CD8-positive, alpha-beta memory T cell (primary cell): Measurements from ENCODE around the gene CCDC68. TPM values are rescaled to one million over a fixed set of nuclear protein-coding genes. Genes with fewer than 3 reads are reported as not detected.

Source experiments
- CTCF ChIA-PET: fragments of 350-600 bp; sonication (Branson Sonifier 250); formaldehyde crosslinking; loops from one replicate; lab custom pipeline; 2021; ENCODE audit warnings: antibody characterized with exemption; lab: Charles Lee
- POLR2A ChIA-PET: fragments of 350-600 bp; sonication (Branson Sonifier 250); formaldehyde crosslinking; loops from one replicate; lab custom pipeline; 2021; ENCODE audit warnings: antibody characterized with exemption; lab: Charles Lee
- DNase-seq, 5 donors: peaks; one replicate each; pipeline versions ENCODE4 v3.0.0 to v3.0.0-alpha.2; 2020 to 2022; ENCODE audit warnings: mixed read lengths in 1 of 5
- H3K27ac ChIP-seq: one replicate; pipeline ENCODE4 v1.7.0; 2013; ENCODE audit warnings: low read depth, mild to moderate bottlenecking, low read length, moderate library complexity
- H3K27me3 ChIP-seq: 2 replicates; pipeline ENCODE4 v1.7.0; 2013; ENCODE audit warnings: low read length, mild to moderate bottlenecking; ENCODE audit not compliant: insufficient read depth, poor library complexity, severe bottlenecking
- H3K36me3 ChIP-seq: 2 replicates; pipeline ENCODE4 v1.7.0; 2013; ENCODE audit warnings: mild to moderate bottlenecking, low read length, moderate library complexity; ENCODE audit not compliant: insufficient read depth
- H3K4me1 ChIP-seq: 2 replicates; pipeline ENCODE4 v1.7.0; 2013; ENCODE audit warnings: mild to moderate bottlenecking, low read length, moderate library complexity; ENCODE audit not compliant: insufficient read depth
- H3K4me3 ChIP-seq: 2 replicates; pipeline ENCODE4 v1.7.0; 2013; ENCODE audit warnings: mild to moderate bottlenecking, low read length
- H3K9me3 ChIP-seq: 2 replicates; pipeline ENCODE4 v1.7.0; 2013; ENCODE audit warnings: mild to moderate bottlenecking, low read length
- H3K27ac Mint-ChIP-seq, 8 donors: one replicate each; pipeline ENCODE4 v1.8.0; 2020 to 2021; ENCODE audit warnings: mixed read lengths in 8 of 8, mild to moderate bottlenecking in 6 of 8, inconsistent platforms in 3 of 8, moderate library complexity in 3 of 8
- H3K27me3 Mint-ChIP-seq, 2 donors: one replicate each; pipeline ENCODE4 v1.8.0; 2020 to 2021; ENCODE audit warnings: mixed read lengths in 2 of 2, mild to moderate bottlenecking in 1 of 2, moderate library complexity in 1 of 2
- H3K36me3 Mint-ChIP-seq, 3 donors: one replicate each; pipeline ENCODE4 v1.8.0; 2020 to 2021; ENCODE audit warnings: mixed read lengths in 3 of 3, inconsistent platforms in 1 of 3, mild to moderate bottlenecking in 1 of 3
- H3K4me1 Mint-ChIP-seq, 3 donors: one replicate each; pipeline ENCODE4 v1.8.0; 2020 to 2021; ENCODE audit warnings: mixed read lengths in 3 of 3, inconsistent platforms in 1 of 3, mild to moderate bottlenecking in 1 of 3
- H3K4me3 Mint-ChIP-seq, 7 donors: one replicate each; pipeline ENCODE4 v1.8.0; 2020 to 2021; ENCODE audit warnings: mixed read lengths in 7 of 7, mild to moderate bottlenecking in 6 of 7, moderate library complexity in 4 of 7, inconsistent platforms in 2 of 7
- H3K9me3 Mint-ChIP-seq, 5 donors: one replicate each; pipeline ENCODE4 v1.8.0; 2020 to 2022; ENCODE audit warnings: mixed read lengths in 5 of 5, mild to moderate bottlenecking in 3 of 5, moderate library complexity in 2 of 5, inconsistent platforms in 1 of 5
- polyA plus RNA-seq: library from polyadenylated mRNA; unstranded; fragments of 300-500 nt; fragmentation: Illumina TruSeq; gene quantifications from one replicate; pipeline ENCODE4 v1.2.3, GENCODE V29; 2021
- total RNA-seq, 2 experiments: library from RNA; stranded (reverse); gene quantifications; one replicate each; pipeline ENCODE4 v1.2.3, GENCODE V29; 2021

CCDC68 gene
- total and polyA plus RNA-seq, 3 experiments from 2014 or later = not detected

GRCh38 chr18:54926593-54927325 is 32.5 kb downstream of the CCDC68 start:
- POLR2A ChIA-PET = no interaction called here
- no peak overlapping the region for H3K4me3 Mint-ChIP-seq
- H3K36me3 Mint-ChIP-seq = no peaks in the 10 kb centered on the region
- Histone ChIP-seq H3K36me3 (no peaks in the 10 kb centered on the region), H3K27me3 (no peaks in the 10 kb centered on the region), H3K4me3 (no peak overlapping the region), H3K27ac (no peak overlapping the region), H3K9me3 (no peaks in the 10 kb centered on the region), H3K4me1 (no peaks in the 10 kb centered on the region)
- no peak overlapping the region for H3K27ac Mint-ChIP-seq
- H3K4me1 Mint-ChIP-seq = no peaks in the 10 kb centered on the region
- CTCF ChIA-PET = no interaction called here
- peaks cover 0 to 1% of the 10 kb centered on the region in 2 donors for H3K27me3 Mint-ChIP-seq
- DNase-seq = no peak
- H3K9me3 Mint-ChIP-seq = no peaks in the 10 kb centered on the region

- peaks cover 0 to 2% (median 0%) of the 10 kb centered on the region in 5 donors for H3K9me3 Mint-ChIP-seq
- H3K27ac Mint-ChIP-seq = no peak overlapping the region
- Histone ChIP-seq H3K36me3 (no peaks in the 10 kb centered on the region), H3K9me3 (no peaks in the 10 kb centered on the region), H3K27me3 (no peaks in the 10 kb centered on the region), H3K4me3 (no peak overlapping the region), H3K27ac (no peak overlapping the region), H3K4me1 (no peaks in the 10 kb centered on the region)
- ChIA-PET POLR2A (no interaction called here), CTCF (no interaction called here)
- DNase-seq = no peak
- H3K36me3 Mint-ChIP-seq = no peaks in the 10 kb centered on the region
- no peak overlapping the region for H3K4me3 Mint-ChIP-seq
- no peaks in the 10 kb centered on the region for H3K4me1 Mint-ChIP-seq
- H3K27me3 Mint-ChIP-seq = peaks cover 1 to 3% of the 10 kb centered on the region in 2 donors
These were observed 34.3 kb downstream of the CCDC68 start for GRCh38 chr18:54924948-54925347.

GRCh38 chr18:54923339-54923956 is 35.8 kb downstream of the CCDC68 start:
- no peaks in the 10 kb centered on the region for H3K4me1 Mint-ChIP-seq
- no peak overlapping the region for H3K4me3 ChIP-seq

DNA sequence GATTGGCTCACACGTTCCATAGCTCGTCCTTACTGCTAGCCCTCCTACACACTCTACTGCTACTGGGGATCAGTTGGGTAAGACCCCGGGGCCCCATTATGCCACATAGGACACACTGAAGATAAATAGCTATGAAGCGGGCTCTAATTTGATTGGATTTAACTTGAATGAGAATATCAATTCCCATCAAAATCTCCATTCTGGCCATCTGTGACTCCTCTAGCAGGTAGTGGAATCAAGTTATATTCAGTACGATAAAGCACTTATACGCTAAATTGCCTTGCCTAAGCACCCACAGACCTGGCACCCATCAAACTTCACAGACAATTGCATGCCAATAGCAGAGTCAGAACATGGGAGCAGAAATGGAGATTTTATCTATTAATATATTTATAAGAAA is 39.8 kb downstream of the CCDC68 start:
- Mint-ChIP-seq H3K36me3 (no peaks in the 10 kb centered on the region), H3K27me3 (peaks cover 1 to 11% of the 10 kb centered on the region in 2 donors), H3K4me1 (no peaks in the 10 kb centered on the region), H3K4me3 (no peak overlapping the region), H3K9me3 (peaks cover 0 to 2% (median 0%) of the 10 kb centered on the region in 5 donors), H3K27ac (no peak overlapping the region)
- DNase-seq = no peak
- CTCF ChIA-PET = no interaction called here
- H3K4me3 ChIP-seq = no peak overlapping the region
- no peaks in the 10 kb centered on the region for H3K27me3 ChIP-seq
- no peaks in the 10 kb centered on the region for H3K36me3 ChIP-seq
- H3K27ac ChIP-seq = no peak overlapping the region
- H3K9me3 ChIP-seq = no peaks in the 10 kb centered on the region
- H3K4me1 ChIP-seq = no peaks in the 10 kb centered on the region
- POLR2A ChIA-PET = no interaction called here

More at GRCh38 chr18:54923339-54923956, 35.8 kb downstream of the CCDC68 start:
- H3K27me3 ChIP-seq = no peaks in the 10 kb centered on the region
- ChIA-PET POLR2A (no interaction called here), CTCF (interaction anchor here (0.7 to 0.8 kb wide), 2 partner anchors 8 to 15 kb away, joined by 3 read pairs; no protein-coding TSS in a partner anchor)
- no peaks in the 10 kb centered on the region for H3K36me3 ChIP-seq
- Mint-ChIP-seq H3K27ac (no peak overlapping the region), H3K27me3 (peaks cover 3 to 11% of the 10 kb centered on the region in 2 donors), H3K4me3 (no peak overlapping the region), H3K9me3 (peaks cover 0 to 2% (median 0%) of the 10 kb centered on the region in 5 donors), H3K36me3 (no peaks in the 10 kb centered on the region)
- no peaks in the 10 kb centered on the region for H3K4me1 ChIP-seq
- H3K27ac ChIP-seq = no peak overlapping the region
- no peaks in the 10 kb centered on the region for H3K9me3 ChIP-seq
- DNase-seq = no peak

- peaks cover 1 to 11% of the 10 kb centered on the region in 2 donors for H3K27me3 Mint-ChIP-seq
- no peak overlapping the region for H3K4me3 Mint-ChIP-seq
- no peak for DNase-seq
- Histone ChIP-seq H3K27ac (no peak overlapping the region), H3K4me3 (no peak overlapping the region), H3K4me1 (no peaks in the 10 kb centered on the region), H3K9me3 (no peaks in the 10 kb centered on the region), H3K27me3 (no peaks in the 10 kb centered on the region), H3K36me3 (no peaks in the 10 kb centered on the region)
- H3K27ac Mint-ChIP-seq = peak overlapping the region in 1 of 8 donors; percentile 55
- no peaks in the 10 kb centered on the region for H3K4me1 Mint-ChIP-seq
- H3K9me3 Mint-ChIP-seq = peaks cover 0 to 2% (median 0%) of the 10 kb centered on the region in 5 donors
- CTCF ChIA-PET = no interaction called here
- POLR2A ChIA-PET = no interaction called here
- H3K36me3 Mint-ChIP-seq = no peaks in the 10 kb centered on the region
These were observed 41.2 kb downstream of the CCDC68 start for GRCh38 chr18:54918060-54918459.

- no peak overlapping the region for H3K4me3 Mint-ChIP-seq
- peaks cover 0 to 2% (median 0%) of the 10 kb centered on the region in 5 donors for H3K9me3 Mint-ChIP-seq
- no peaks in the 10 kb centered on the region for H3K4me1 ChIP-seq
- H3K27ac ChIP-seq = no peak overlapping the region
- no peak for DNase-seq
- no peaks in the 10 kb centered on the region for H3K27me3 ChIP-seq
- H3K36me3 ChIP-seq = no peaks in the 10 kb centered on the region
- no peaks in the 10 kb centered on the region for H3K9me3 ChIP-seq
- H3K4me1 Mint-ChIP-seq = no peaks in the 10 kb centered on the region
- no peak overlapping the region for H3K27ac Mint-ChIP-seq
- no peaks in the 10 kb centered on the region for H3K36me3 Mint-ChIP-seq
- POLR2A ChIA-PET = no interaction called here
- no peak overlapping the region for H3K4me3 ChIP-seq
- peaks cover 1 to 10% of the 10 kb centered on the region in 2 donors for H3K27me3 Mint-ChIP-seq
- CTCF ChIA-PET = no interaction called here
These were observed 42.8 kb downstream of the CCDC68 start for GRCh38 chr18:54916507-54916906.

GRCh38 chr18:54914816-54915215 is 44.4 kb downstream of the CCDC68 start:
- no peaks in the 10 kb centered on the region for H3K27me3 ChIP-seq
- no peaks in the 10 kb centered on the region for H3K4me1 ChIP-seq
- no peak overlapping the region for H3K27ac Mint-ChIP-seq
- DNase-seq = no peak
- no peak overlapping the region for H3K27ac ChIP-seq
- no peak overlapping the region for H3K4me3 Mint-ChIP-seq
- H3K27me3 Mint-ChIP-seq = peaks cover 1 to 11% of the 10 kb centered on the region in 2 donors
- ChIA-PET CTCF (no interaction called here), POLR2A (no interaction called here)
- no peak overlapping the region for H3K4me3 ChIP-seq
- no peaks in the 10 kb centered on the region for H3K4me1 Mint-ChIP-seq
- H3K36me3 ChIP-seq = no peaks in the 10 kb centered on the region
- no peaks in the 10 kb centered on the region for H3K9me3 ChIP-seq
- H3K36me3 Mint-ChIP-seq = no peaks in the 10 kb centered on the region
- H3K9me3 Mint-ChIP-seq = no peaks in the 10 kb centered on the region

DNA sequence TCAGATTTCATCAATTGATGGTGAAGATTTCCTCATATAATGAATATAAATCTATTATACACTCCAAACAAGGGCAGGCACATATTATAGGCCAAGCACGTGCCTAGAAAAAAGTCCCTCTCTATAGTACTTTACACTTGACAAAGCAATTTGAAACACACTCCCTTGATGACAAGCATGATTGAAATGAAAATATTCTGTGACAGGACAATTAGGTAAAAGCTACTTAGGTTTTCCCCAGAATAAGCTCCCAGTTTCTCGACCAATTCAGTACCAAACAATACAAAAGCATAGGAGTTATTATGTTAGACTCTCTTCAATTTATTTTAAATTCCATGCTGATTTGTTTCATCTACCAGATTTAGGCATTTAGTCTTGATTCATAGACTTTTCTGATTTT is 47.7 kb downstream of the CCDC68 start:
- Histone ChIP-seq H3K4me3 (no peak overlapping the region), H3K36me3 (no peaks in the 10 kb centered on the region), H3K4me1 (no peaks in the 10 kb centered on the region), H3K27me3 (no peaks in the 10 kb centered on the region), H3K27ac (no peak overlapping the region), H3K9me3 (no peaks in the 10 kb centered on the region)
- no peak for DNase-seq
- H3K4me1 Mint-ChIP-seq = no peaks in the 10 kb centered on the region
- ChIA-PET CTCF (no interaction called here), POLR2A (no interaction called here)
- no peaks in the 10 kb centered on the region for H3K36me3 Mint-ChIP-seq
- H3K27me3 Mint-ChIP-seq = peaks cover 2 to 10% of the 10 kb centered on the region in 2 donors
- peaks cover 0 to 2% (median 0%) of the 10 kb centered on the region in 5 donors for H3K9me3 Mint-ChIP-seq
- H3K4me3 Mint-ChIP-seq = no peak overlapping the region
- H3K27ac Mint-ChIP-seq = no peak overlapping the region
